HepG2 (cell line): ENCODE results near the gene TSNAXIP1. TPM values are rescaled to one million over a fixed set of nuclear protein-coding genes. Genes with fewer than 3 reads are reported as not detected.

Source experiments
- CEBPG ChIP-seq: IDR thresholded peaks from 2 replicates; pipeline ENCODE4 v1.6.1; 2016
- FOSL2 ChIP-seq: sonication (generic); formaldehyde crosslinking; IDR thresholded peaks from 2 replicates; pipeline ENCODE4 v1.4.0; 2020; ENCODE audit warnings: missing genetic modification reagents
- FOXA1 ChIP-seq, 2 experiments: fragments of 450-650 bp in 1 of 2; sonication (generic) in 1 of 2; formaldehyde crosslinking in 1 of 2; IDR thresholded peaks; 2 replicates each; pipeline versions ENCODE4 v1.4.0 to v1.6.1; 2016 to 2020; ENCODE audit warnings: missing genetic modification reagents in 1 of 2
- HNRNPUL1 ChIP-seq: fragments of 200-400 bp; formaldehyde crosslinking; IDR thresholded peaks from 2 replicates; pipeline ENCODE4 v1.6.1; 2017; ENCODE audit warnings: low read depth, mild to moderate bottlenecking, low read length, moderate library complexity
- RELA ChIP-seq: sonication (generic); formaldehyde crosslinking; IDR thresholded peaks from 2 replicates; pipeline ENCODE4 v1.4.0; 2020; ENCODE audit warnings: missing genetic modification reagents
- SALL2 ChIP-seq: sonication (generic); formaldehyde crosslinking; IDR thresholded peaks from 2 replicates; pipeline ENCODE4 v1.8.1; 2023; ENCODE audit warnings: mild to moderate bottlenecking, missing genetic modification reagents, inconsistent platforms
- SAP130 ChIP-seq: IDR thresholded peaks from 2 replicates; pipeline ENCODE4 v1.6.1; 2016; ENCODE audit warnings: low read depth
- SRSF4 ChIP-seq: fragments of 200-400 bp; formaldehyde crosslinking; IDR thresholded peaks from one replicate; pipeline ENCODE4 v1.6.1; 2018; ENCODE audit warnings: mild to moderate bottlenecking, low read depth, low read length, moderate library complexity; ENCODE audit not compliant: poor library complexity, severe bottlenecking
- STAG1 ChIP-seq: sonication (generic); formaldehyde crosslinking; IDR thresholded peaks from 2 replicates; pipeline ENCODE4 v1.4.0; 2020; ENCODE audit warnings: missing genetic modification reagents
- ZFX ChIP-seq: sonication (generic); formaldehyde crosslinking; IDR thresholded peaks from 2 replicates; pipeline ENCODE4 v1.4.0; 2020; ENCODE audit warnings: mild to moderate bottlenecking, low read depth, missing genetic modification reagents, moderate library complexity
- ZNF232 ChIP-seq: sonication (generic); formaldehyde crosslinking; IDR thresholded peaks from 2 replicates; pipeline ENCODE4 v1.4.0; 2020; ENCODE audit warnings: missing genetic modification reagents, borderline replicate concordance
- ZSCAN30 ChIP-seq: sonication (generic); formaldehyde crosslinking; IDR thresholded peaks from 2 replicates; pipeline ENCODE4 v1.5.0; 2020; ENCODE audit warnings: mild to moderate bottlenecking, missing genetic modification reagents
- polyA plus RNA-seq, 8 experiments: library from polyadenylated mRNA; depleted of rRNA in 3 of 8; stranded (reverse) in 7 of 8; unstranded in 1 of 8; fragments of >200 nt; fragmentation: Illumina TruSeq in 4 of 8; extraction: Trizol in 4 of 8; gene quantifications; 2 replicates each; pipeline versions ENCODE4 v1.2.1 to v1.2.3, GENCODE V29; 2011 to 2016; ENCODE audit warnings: low read depth in 4 of 8, missing spikeins in 1 of 8, mixed read lengths in 1 of 8; ENCODE audit not compliant: insufficient read depth in 1 of 8
- total RNA-seq, 5 experiments: library from RNA; depleted of rRNA; stranded (reverse); fragments of >200 nt; fragmentation: Illumina TruSeq; extraction: Trizol; gene quantifications; 2 replicates each; pipeline ENCODE4 v1.2.3, GENCODE V29; 2016; ENCODE audit warnings: low read depth in 1 of 5
- TF ChIP-seq, protein P1 (sequence below): sonication (generic); formaldehyde crosslinking; IDR thresholded peaks from 2 replicates; pipeline ENCODE4 v1.8.0; 2022; ENCODE audit warnings: missing genetic modification reagents, low read depth, mild to moderate bottlenecking, borderline replicate concordance
- TF ChIP-seq, protein P2 (sequence below): sonication (generic); formaldehyde crosslinking; IDR thresholded peaks from 2 replicates; pipeline ENCODE4 v1.4.0; 2020; ENCODE audit warnings: missing genetic modification reagents, mild to moderate bottlenecking, borderline replicate concordance
- TF ChIP-seq, protein P3 (sequence below): sonication (generic); formaldehyde crosslinking; IDR thresholded peaks from 2 replicates; pipeline ENCODE4 v1.4.0; 2020; ENCODE audit warnings: mild to moderate bottlenecking, missing genetic modification reagents
- TF ChIP-seq, protein P4 (sequence below): sonication (generic); formaldehyde crosslinking; IDR thresholded peaks from 2 replicates; pipeline ENCODE4 v1.8.1; 2023; ENCODE audit warnings: mild to moderate bottlenecking, missing genetic modification reagents
- TF ChIP-seq, protein P5 (sequence below): sonication (generic); formaldehyde crosslinking; IDR thresholded peaks from 2 replicates; pipeline ENCODE4 v1.5.0; 2020; ENCODE audit warnings: mild to moderate bottlenecking, missing genetic modification reagents

TSNAXIP1 gene
- total and polyA plus RNA-seq, 2 of the 13 experiments (the other 11 are each of a cell fraction or from before 2014, with no cell fraction given): 0.37 to 0.86 TPM

- TF ChIP-seq, protein P1, sequence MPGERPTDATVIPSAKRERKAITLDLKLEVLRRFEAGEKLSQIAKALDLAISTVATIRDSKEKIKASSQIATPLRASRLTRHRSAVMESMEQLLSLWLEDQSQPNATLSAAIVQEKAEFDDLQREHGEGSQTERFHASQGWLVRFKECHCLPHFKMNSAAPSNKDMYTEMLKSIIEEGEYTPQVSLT (CRISPR knock-in tag): no peak
- TF ChIP-seq FOSL2 (CRISPR knock-in tag) (no peak; the same call in 1 of the 2 replicates), HNRNPUL1 (no peak), FOXA1 (IDR thresholded peaks at IDR 0.05) (no peak), FOXA1 (CRISPR knock-in tag; IDR thresholded peaks at IDR 0.05) (no peak; the same call in 1 of the 2 replicates), STAG1 (CRISPR knock-in tag) (peak; percentile 49), ZSCAN30 (CRISPR knock-in tag) (no peak), SAP130 (CRISPR knock-in tag) (peak; percentile 65), ZNF232 (CRISPR knock-in tag) (no peak), SRSF4 (no peak), SALL2 (CRISPR knock-in tag) (0 out of 2 replicates have a peak, but pooled peaks have one; percentile 57), ZFX (CRISPR knock-in tag) (peak; percentile 85), RELA (CRISPR knock-in tag) (no peak), CEBPG (CRISPR knock-in tag) (no peak)
- TF ChIP-seq, protein P2, sequence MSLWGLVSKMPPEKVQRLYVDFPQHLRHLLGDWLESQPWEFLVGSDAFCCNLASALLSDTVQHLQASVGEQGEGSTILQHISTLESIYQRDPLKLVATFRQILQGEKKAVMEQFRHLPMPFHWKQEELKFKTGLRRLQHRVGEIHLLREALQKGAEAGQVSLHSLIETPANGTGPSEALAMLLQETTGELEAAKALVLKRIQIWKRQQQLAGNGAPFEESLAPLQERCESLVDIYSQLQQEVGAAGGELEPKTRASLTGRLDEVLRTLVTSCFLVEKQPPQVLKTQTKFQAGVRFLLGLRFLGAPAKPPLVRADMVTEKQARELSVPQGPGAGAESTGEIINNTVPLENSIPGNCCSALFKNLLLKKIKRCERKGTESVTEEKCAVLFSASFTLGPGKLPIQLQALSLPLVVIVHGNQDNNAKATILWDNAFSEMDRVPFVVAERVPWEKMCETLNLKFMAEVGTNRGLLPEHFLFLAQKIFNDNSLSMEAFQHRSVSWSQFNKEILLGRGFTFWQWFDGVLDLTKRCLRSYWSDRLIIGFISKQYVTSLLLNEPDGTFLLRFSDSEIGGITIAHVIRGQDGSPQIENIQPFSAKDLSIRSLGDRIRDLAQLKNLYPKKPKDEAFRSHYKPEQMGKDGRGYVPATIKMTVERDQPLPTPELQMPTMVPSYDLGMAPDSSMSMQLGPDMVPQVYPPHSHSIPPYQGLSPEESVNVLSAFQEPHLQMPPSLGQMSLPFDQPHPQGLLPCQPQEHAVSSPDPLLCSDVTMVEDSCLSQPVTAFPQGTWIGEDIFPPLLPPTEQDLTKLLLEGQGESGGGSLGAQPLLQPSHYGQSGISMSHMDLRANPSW (CRISPR knock-in tag): no peak
- TF ChIP-seq, protein P3, sequence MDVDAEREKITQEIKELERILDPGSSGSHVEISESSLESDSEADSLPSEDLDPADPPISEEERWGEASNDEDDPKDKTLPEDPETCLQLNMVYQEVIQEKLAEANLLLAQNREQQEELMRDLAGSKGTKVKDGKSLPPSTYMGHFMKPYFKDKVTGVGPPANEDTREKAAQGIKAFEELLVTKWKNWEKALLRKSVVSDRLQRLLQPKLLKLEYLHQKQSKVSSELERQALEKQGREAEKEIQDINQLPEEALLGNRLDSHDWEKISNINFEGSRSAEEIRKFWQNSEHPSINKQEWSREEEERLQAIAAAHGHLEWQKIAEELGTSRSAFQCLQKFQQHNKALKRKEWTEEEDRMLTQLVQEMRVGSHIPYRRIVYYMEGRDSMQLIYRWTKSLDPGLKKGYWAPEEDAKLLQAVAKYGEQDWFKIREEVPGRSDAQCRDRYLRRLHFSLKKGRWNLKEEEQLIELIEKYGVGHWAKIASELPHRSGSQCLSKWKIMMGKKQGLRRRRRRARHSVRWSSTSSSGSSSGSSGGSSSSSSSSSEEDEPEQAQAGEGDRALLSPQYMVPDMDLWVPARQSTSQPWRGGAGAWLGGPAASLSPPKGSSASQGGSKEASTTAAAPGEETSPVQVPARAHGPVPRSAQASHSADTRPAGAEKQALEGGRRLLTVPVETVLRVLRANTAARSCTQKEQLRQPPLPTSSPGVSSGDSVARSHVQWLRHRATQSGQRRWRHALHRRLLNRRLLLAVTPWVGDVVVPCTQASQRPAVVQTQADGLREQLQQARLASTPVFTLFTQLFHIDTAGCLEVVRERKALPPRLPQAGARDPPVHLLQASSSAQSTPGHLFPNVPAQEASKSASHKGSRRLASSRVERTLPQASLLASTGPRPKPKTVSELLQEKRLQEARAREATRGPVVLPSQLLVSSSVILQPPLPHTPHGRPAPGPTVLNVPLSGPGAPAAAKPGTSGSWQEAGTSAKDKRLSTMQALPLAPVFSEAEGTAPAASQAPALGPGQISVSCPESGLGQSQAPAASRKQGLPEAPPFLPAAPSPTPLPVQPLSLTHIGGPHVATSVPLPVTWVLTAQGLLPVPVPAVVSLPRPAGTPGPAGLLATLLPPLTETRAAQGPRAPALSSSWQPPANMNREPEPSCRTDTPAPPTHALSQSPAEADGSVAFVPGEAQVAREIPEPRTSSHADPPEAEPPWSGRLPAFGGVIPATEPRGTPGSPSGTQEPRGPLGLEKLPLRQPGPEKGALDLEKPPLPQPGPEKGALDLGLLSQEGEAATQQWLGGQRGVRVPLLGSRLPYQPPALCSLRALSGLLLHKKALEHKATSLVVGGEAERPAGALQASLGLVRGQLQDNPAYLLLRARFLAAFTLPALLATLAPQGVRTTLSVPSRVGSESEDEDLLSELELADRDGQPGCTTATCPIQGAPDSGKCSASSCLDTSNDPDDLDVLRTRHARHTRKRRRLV (CRISPR knock-in tag): peak; percentile 83; the same call in 1 of the 2 replicates
- TF ChIP-seq, protein P4, sequence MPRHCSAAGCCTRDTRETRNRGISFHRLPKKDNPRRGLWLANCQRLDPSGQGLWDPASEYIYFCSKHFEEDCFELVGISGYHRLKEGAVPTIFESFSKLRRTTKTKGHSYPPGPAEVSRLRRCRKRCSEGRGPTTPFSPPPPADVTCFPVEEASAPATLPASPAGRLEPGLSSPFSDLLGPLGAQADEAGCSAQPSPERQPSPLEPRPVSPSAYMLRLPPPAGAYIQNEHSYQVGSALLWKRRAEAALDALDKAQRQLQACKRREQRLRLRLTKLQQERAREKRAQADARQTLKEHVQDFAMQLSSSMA (CRISPR knock-in tag): no peak
- TF ChIP-seq, protein P5, sequence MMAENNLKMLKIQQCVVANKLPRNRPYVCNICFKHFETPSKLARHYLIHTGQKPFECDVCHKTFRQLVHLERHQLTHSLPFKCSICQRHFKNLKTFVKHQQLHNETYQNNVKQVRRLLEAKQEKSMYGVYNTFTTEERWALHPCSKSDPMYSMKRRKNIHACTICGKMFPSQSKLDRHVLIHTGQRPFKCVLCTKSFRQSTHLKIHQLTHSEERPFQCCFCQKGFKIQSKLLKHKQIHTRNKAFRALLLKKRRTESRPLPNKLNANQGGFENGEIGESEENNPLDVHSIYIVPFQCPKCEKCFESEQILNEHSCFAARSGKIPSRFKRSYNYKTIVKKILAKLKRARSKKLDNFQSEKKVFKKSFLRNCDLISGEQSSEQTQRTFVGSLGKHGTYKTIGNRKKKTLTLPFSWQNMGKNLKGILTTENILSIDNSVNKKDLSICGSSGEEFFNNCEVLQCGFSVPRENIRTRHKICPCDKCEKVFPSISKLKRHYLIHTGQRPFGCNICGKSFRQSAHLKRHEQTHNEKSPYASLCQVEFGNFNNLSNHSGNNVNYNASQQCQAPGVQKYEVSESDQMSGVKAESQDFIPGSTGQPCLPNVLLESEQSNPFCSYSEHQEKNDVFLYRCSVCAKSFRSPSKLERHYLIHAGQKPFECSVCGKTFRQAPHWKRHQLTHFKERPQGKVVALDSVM (CRISPR knock-in tag): peak; percentile 13; the same call in 1 of the 2 replicates
Observed at GRCh38 chr16:67842509-67843342, 36.0 kb downstream of the TSNAXIP1 start (continued).
